Ovary (tissue), 9 donors: ENCODE measurements around the gene TUBA1B. TPM values are rescaled to one million over a fixed set of nuclear protein-coding genes. Genes with fewer than 3 reads are reported as not detected.
"Not testable (repeated sequence)": the region's sequence is repeated elsewhere in the genome, so short reads cannot be mapped to it uniquely, and the experiment has no call there.

Source experiments
- DNase-seq, 5 donors: peaks; one replicate each; pipeline ENCODE4 v3.0.0-alpha.2; 2019 to 2020
- H3K27ac ChIP-seq, 2 donors: fragments of 200-600 bp; one replicate each; pipeline versions ENCODE4 v1.5.1 to v1.8.0; 2019 to 2022
- H3K27me3 ChIP-seq: fragments of 200-600 bp; one replicate; pipeline ENCODE4 v1.8.0; 2022
- H3K36me3 ChIP-seq: fragments of 200-600 bp; sonication (generic); one replicate; pipeline ENCODE4 v1.5.1; 2019
- H3K4me1 ChIP-seq: one replicate; pipeline ENCODE4 v1.8.1; 2013; ENCODE audit warnings: mild to moderate bottlenecking, moderate library complexity; ENCODE audit not compliant: insufficient read depth
- H3K4me3 ChIP-seq: fragments of 200-600 bp; sonication (generic); one replicate; pipeline ENCODE4 v1.5.1; 2017
- H3K9me3 ChIP-seq, 2 donors: fragments of 200-600 bp in 1 of 2; sonication (generic) in 1 of 2; one replicate each; pipeline versions ENCODE4 v1.5.1 to v1.8.1; 2013 to 2019; ENCODE audit warnings: mild to moderate bottlenecking in 1 of 2, moderate library complexity in 1 of 2
- EP300 ChIP-seq: sonication (generic); formaldehyde crosslinking; IDR thresholded peaks from one replicate; pipeline ENCODE4 v1.6.1; 2017; ENCODE audit warnings: antibody characterized with exemption
- POLR2A ChIP-seq: fragments of 450-650 bp; IDR thresholded peaks from one replicate; pipeline ENCODE4 v1.6.1; 2017; ENCODE audit warnings: antibody characterized with exemption, mild to moderate bottlenecking, moderate library complexity
- WGBS, 3 donors: extraction: QIAGEN DNeasy Blood & Tissue Kit in 1 of 3; methylation state at CpG; one replicate each; pipeline versions ENCODE4 v1.1.5 to v1.1.7; 2013 to 2017; 5-methylcytosine and 5-hydroxymethylcytosine counted together
- intact Hi-C, 4 donors: fragments of 100-400 bp; cut with DNase I; formaldehyde crosslinking; loops; one replicate each; pipeline versions ENCODE4 v1.11.0 to v1.15.1; 2022 to 2023
- polyA plus RNA-seq, 2 donors: library from polyadenylated mRNA; stranded (reverse); fragments of 200-250 nt in 1 of 2; fragments of 350-450 nt in 1 of 2; fragmentation: Illumina TruSeq in 1 of 2; extraction: RNeasy Lipid Tissue Mini Kit (QIAGEN cat#74804) in 1 of 2; gene quantifications; one replicate each; pipeline ENCODE4 v1.2.3, GENCODE V29; 2013 to 2014
- total RNA-seq, 7 donors: library from RNA; depleted of rRNA in 2 of 7; stranded (reverse); fragments of >200 nt in 2 of 7; fragmentation: NEBNext Ultra II Directional in 3 of 7; extraction: Animal tissue kit (Norgen Biotek cat#: 25700) in 3 of 7; gene quantifications; one replicate each; pipeline versions ENCODE4 v1.1.0 to v1.2.4, GENCODE V29; 2016 to 2023
- TF ChIP-seq, protein P1 (sequence below), 3 donors: fragments of 450-650 bp in 2 of 3; fragments of 200-600 bp in 1 of 3; IDR thresholded peaks; one replicate each; pipeline versions ENCODE4 v1.5.1 to v1.8.0; 2016 to 2022; ENCODE audit warnings: antibody characterized with exemption in 3 of 3, mild to moderate bottlenecking in 1 of 3
- donor health status: DM: no; HTN: no; CAD: no; lungs with moderate emphysema.
- donor health status: DM: no; HTN: no; CAD: no.
- donor health status: Bipolar disorder and iron deficiency.
- donor health status: DM: yes; HTN: yes; CAD: no.
- donor health status: DM: no; HTN: no; CAD: no.
- donor health status: DM: yes; HTN: yes; CAD: no.

The TUBA1B gene
- total and polyA plus RNA-seq, 9 donors, result 281 to 705 (median 340) TPM

- TF ChIP-seq POLR2A (peak; percentile 1), EP300 (peak; percentile 38)
- TF ChIP-seq, protein P1, sequence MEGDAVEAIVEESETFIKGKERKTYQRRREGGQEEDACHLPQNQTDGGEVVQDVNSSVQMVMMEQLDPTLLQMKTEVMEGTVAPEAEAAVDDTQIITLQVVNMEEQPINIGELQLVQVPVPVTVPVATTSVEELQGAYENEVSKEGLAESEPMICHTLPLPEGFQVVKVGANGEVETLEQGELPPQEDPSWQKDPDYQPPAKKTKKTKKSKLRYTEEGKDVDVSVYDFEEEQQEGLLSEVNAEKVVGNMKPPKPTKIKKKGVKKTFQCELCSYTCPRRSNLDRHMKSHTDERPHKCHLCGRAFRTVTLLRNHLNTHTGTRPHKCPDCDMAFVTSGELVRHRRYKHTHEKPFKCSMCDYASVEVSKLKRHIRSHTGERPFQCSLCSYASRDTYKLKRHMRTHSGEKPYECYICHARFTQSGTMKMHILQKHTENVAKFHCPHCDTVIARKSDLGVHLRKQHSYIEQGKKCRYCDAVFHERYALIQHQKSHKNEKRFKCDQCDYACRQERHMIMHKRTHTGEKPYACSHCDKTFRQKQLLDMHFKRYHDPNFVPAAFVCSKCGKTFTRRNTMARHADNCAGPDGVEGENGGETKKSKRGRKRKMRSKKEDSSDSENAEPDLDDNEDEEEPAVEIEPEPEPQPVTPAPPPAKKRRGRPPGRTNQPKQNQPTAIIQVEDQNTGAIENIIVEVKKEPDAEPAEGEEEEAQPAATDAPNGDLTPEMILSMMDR (IDR thresholded peaks at IDR 0.05), result peak; percentile 72 to 91 (median 88)
- Histone ChIP-seq H3K4me3 (peak overlapping the region; percentile 65), H3K27me3 (no peaks in the 10 kb centered on the region), H3K36me3 (no peaks in the 10 kb centered on the region), H3K9me3 (no peaks in the 10 kb centered on the region), H3K27ac (peak overlapping the region; percentile 93 to 98), H3K4me1 (peaks cover 6% of the 10 kb centered on the region)
- WGBS, 3 donors, result 1% methylated on average over 56 to 66 of the region's 66 CpGs
- peak; percentile 93 to 96 (median 94) for DNase-seq
- intact Hi-C loops, result loop anchor here in 3 of 4 donors (2.0 to 10.0 kb wide), 4 partner anchors 54 to 104 kb away; partner anchors contain the start of gene TUBA1A (in 3 of the 3)
These were observed 794 bp downstream of the TUBA1B start for GRCh38 chr12:49130151-49131050.

GRCh38 chr12:49129332-49130150, 1.7 kb downstream of the TUBA1B start:
- intact Hi-C loops, result loop anchor here in 3 of 4 donors (2.0 to 10.0 kb wide), 4 partner anchors 55 to 105 kb away; partner anchors contain the start of gene TUBA1A (in 3 of the 3)
- no peaks in the 10 kb centered on the region for H3K36me3 ChIP-seq
- H3K27me3 ChIP-seq, result no peaks in the 10 kb centered on the region
- TF ChIP-seq EP300 (no peak), POLR2A (no peak)
- TF ChIP-seq, protein P1 (IDR thresholded peaks at IDR 0.05), result no peak
- 36 to 44% (median 42%) methylated on average over 15 to 18 of the region's 18 CpGs for WGBS, 3 donors
- no peaks in the 10 kb centered on the region for H3K9me3 ChIP-seq
- H3K4me1 ChIP-seq, result peaks cover 6% of the 10 kb centered on the region
- DNase-seq, result peak in 1 of 5 donors; percentile 44
- peak overlapping the region; percentile 65 for H3K4me3 ChIP-seq
- H3K27ac ChIP-seq, result peak overlapping the region in 1 of 2 donors; percentile 98

- 90 to 97% (median 93%) methylated on average over 8 of the region's 8 CpGs for WGBS, 3 donors
- H3K27me3 ChIP-seq, intact Hi-C loops, DNase-seq, H3K4me3 ChIP-seq, H3K4me1 ChIP-seq, H3K9me3 ChIP-seq, H3K27ac ChIP-seq, H3K36me3 ChIP-seq: not testable (repeated sequence)
These were observed 3.2 kb downstream of the TUBA1B start for GRCh38 chr12:49127971-49128370.

- TF ChIP-seq POLR2A (no peak), EP300 (no peak)
- TF ChIP-seq, protein P1 (IDR thresholded peaks at IDR 0.05), result no peak
- no peak for DNase-seq
- intact Hi-C loops, result no loop called here
These were observed 4.1 kb downstream of the TUBA1B start for GRCh38 chr12:49126852-49127763.

More at GRCh38 chr12:49126852-49127763, 4.1 kb downstream of the TUBA1B start:
- no peak overlapping the region for H3K4me3 ChIP-seq
- no peaks in the 10 kb centered on the region for H3K9me3 ChIP-seq
- no peaks in the 10 kb centered on the region for H3K27me3 ChIP-seq
- WGBS, 3 donors, result 39 to 48% (median 46%) methylated on average over 4 of the region's 4 CpGs
- no peaks in the 10 kb centered on the region for H3K36me3 ChIP-seq
- H3K4me1 ChIP-seq, result peaks cover 3% of the 10 kb centered on the region
- H3K27ac ChIP-seq, result no peak overlapping the region
